GM19351 (cell line): Measurements from ENCODE around the gene VSTM2B.
"Not testable (repeated sequence)": the region's sequence is repeated elsewhere in the genome, so short reads cannot be mapped to it uniquely, and the experiment has no call there.

ENCODE experiments used
- ATAC-seq: cut with Tn5 transposase; IDR thresholded peaks from one replicate; pipeline ENCODE4 v1.9.1; 2021; ENCODE audit warnings: mild to moderate bottlenecking, moderate library complexity; ENCODE audit not compliant: unreplicated experiment

The VSTM2B gene

DNA sequence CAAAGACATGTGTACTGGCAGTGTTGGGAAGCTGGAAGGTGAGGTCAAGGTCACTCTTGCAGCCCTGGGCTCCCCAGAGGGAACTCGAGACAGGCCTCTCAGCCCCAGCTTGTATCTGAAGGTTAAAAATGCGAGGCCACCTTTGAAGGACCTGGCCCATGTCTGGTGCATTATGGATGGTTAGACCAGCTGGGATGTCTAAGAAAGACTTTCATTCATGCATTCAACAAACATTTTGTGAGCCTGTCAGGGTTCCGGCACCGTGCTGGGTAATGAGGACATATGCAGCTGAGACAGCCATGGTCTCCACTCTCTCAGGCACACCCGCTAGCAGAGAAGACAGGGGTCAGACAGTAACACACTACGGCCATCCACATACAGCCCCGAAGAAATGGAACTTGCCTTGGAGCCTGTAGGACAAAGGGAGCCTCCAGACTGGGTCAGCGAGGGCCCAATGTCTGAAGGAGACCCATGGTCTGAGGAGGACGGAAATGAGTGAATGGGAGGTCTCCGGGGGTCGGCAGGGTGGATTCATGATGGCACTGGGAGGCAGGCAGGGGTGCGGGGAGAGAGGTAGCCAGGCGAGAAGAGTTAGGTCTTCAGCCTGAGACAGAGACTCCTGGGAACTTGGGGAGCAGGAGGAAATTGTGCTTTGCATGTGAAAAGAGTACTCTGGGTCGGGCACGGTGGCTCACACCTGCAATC, 19.0 kb downstream of the VSTM2B start:
- ATAC-seq: no peak

DNA sequence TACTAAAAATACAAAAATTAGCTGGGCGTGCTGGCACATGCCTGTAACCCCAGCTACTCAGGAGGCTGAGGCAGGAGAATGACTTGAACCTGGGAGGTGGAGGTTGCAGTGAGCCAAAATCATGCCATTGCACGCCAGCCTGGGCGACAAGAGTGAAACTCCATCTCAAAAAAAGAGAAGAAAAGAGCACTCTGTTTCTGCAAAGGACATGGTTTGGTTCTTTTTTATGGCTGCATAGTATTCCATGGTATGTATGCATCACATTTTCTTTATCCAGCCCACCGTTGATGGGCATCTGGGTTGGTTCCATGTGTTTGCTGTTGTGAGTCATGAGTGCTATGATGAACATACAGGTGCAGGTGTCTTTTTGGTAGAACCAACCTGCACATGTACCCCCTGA, 19.7 kb downstream of the VSTM2B start:
- ATAC-seq: not testable (repeated sequence)

DNA sequence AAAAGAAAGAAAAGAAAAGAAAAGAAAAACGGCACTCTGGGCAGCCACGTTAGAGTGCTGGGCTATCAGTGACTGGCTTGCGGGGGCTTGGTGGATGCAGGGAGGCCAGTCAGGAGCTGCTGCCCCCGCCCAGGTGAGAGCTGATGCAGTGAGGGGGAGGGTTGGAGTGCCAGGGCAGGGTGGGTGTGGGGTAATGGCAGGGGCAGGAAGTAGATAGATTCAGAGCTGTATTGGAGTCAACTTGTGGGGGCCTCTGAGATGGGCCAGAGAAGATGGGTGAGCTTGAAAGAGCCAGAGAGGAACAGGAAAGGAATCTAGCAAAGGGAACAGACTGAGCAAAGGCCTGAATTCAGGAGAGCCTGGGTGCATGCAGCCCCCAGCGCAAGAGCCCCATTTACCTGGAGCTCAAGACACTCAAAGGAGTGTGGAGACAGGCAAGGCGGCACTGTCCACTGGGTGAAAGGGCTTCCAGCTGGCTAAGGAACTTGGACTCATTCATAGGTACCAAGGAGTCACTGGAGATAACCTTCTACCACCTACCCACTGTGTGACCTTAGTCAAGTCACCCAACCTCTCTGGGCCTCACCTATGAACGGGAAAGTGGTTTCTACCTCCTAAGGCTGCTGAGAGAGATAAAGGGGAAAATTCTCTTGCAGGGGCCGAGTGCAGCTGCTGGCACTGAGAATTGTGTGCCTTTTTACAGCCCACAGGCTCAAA, 20.2 kb downstream of the VSTM2B start:
- ATAC-seq: no peak

DNA sequence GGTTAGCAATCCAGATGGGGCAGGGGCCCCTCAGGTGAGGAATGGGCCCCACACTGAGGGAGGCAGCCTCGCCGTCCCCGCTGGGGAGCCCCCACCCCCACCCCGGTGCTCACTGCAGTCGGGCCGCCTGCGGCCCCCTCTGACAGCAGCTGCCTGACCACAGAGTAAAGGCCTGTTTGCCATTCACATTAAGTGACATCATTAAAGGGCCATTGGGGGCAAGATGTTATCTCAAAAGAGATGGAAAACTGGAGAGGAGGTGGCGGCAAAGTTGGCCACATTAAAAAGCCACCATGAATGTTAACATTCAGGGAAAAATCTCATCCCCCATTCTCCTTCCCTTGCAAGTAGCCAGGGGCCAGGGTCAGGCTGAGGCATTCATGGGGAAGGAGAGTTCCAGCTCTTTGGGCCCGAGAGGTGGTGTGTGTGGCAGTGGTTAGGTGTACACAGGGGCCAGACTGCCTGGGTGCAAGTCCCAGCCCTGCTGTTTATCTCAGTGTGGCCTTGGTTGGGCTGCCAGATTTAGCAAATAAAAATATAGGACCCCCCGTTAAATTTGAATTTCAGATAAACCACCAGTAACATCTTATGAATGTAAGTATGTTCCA, 20.9 kb downstream of the VSTM2B start:
- ATAC-seq: no peak

DNA sequence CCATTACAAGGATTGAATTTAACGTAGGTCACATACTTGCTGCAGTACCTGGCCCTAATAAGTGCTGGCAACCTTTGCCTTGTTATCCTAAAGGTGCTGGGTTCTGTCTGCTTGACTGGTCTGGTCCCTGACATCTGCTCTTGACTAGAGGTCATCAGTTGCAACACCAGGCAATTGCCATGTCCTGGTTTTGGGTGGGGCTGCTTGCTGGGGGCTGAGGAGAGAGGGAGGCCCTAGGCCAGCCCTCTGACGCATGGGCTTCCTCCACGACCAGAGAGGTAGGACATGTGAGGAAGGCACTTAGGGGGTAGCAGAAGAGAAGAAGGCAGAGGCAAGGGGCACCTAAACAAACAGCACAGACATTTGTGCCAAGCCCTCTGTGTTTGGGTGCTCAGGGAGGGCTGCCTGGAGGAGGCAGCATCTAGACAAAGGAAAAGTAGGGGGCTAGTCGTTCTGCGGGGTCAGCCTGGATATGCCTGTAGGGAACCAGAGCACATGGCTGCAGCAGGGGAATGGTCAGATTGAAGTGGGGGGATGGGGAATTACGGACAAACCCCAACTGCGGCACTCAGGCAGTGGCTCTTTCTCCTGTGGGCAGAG, 21.7 kb downstream of the VSTM2B start:
- no peak for ATAC-seq

- ATAC-seq: no peak
These were observed 22.2 kb downstream of the VSTM2B start for GRCh38 chr19:29547981-29548380.

GRCh38 chr19:29548483-29549085, 22.8 kb downstream of the VSTM2B start:
- no peak for ATAC-seq

DNA sequence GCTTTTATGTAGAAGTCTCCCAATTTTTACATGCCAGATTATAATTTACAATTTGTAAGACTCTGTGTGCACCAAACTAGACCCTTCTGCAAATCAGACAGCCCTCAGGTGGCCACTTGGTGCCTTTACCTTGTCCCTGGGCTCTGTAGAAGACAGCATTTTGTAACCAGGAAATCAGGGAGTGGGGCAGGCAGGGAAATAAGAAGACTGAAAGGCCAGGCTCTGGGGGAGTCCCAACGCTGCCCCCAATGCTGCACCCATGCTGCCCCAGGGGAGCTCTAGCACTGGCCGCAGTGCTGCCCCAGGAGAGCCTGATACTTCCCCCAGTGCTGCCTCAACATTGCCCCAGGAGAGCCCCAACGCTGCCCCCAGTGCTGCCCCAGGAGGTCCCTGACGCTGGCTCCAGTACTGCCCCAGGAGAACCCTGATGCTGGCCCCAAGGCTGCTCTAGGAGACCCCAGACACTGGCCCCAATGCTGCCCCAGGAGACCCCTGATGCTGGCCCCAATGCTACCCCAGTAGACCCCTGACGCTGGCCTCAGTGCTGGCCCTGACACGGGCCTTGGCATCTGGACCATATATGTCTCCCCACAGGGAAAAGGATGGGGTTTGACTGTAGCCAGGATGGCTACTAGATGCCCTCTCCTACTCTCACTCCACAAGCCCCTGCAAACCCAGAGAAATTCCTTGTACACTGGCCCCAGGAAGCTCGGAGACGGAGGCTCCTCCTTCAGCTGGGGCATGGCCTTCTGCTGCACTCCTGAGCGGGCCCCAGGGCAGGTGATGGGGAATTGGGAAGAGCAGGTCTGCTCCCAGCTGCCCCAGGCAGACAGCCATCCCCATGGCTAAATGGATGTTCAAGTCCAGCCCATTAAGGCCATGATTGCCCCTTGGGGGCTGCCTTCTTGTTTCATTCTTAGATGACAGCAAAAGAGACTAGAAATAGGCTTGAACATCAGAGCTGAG, 23.6 kb downstream of the VSTM2B start:
- no peak for ATAC-seq

GRCh38 chr19:29550896-29551295, 25.1 kb downstream of the VSTM2B start:
- no peak for ATAC-seq

GRCh38 chr19:29551774-29552173, 26.0 kb downstream of the VSTM2B start:
- ATAC-seq: no peak

DNA sequence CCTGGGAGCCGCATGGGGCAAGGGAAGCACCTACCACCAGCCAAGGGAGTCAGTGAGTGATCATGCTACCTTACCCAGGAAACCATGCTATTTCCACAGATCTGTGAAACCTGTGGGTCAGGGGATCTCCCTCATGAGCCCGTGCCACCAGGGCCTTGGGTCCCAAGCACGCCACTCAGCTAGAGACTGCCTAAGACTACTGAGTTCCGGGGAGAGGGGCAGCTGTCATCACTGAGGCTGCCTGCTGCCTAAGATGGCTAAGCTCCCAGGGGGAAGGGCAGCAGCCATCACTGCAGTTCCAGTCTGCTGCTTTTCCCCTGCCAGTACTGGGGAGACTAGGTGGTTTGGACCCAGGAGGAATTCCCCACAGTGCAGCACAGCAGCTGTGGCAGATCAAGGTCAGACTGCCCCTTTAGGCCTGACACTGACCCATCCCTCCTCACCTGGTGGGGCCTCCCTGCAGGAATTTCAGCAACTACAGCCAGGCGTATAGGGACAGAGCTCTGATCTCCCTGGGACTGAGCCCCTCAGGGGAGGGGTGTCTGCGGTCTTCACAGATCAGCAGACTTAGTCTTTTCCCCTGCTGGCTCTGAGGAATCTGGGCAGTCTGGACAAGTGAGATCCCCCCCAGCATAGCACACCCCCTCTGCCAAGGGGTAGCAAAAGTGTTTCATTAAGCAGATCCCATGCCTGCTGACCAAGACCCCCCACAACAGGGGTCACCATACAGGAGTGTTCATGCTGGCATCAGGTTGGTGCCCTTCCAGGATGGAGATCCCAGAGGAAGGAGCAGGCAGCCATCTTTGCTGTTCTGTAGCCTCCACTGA, 26.9 kb downstream of the VSTM2B start:
- ATAC-seq: no peak

GRCh38 chr19:29554149-29554548, 28.4 kb downstream of the VSTM2B start:
- ATAC-seq: no peak

GRCh38 chr19:29559110-29559509, 33.3 kb downstream of the VSTM2B start:
- ATAC-seq: not testable (repeated sequence)

DNA sequence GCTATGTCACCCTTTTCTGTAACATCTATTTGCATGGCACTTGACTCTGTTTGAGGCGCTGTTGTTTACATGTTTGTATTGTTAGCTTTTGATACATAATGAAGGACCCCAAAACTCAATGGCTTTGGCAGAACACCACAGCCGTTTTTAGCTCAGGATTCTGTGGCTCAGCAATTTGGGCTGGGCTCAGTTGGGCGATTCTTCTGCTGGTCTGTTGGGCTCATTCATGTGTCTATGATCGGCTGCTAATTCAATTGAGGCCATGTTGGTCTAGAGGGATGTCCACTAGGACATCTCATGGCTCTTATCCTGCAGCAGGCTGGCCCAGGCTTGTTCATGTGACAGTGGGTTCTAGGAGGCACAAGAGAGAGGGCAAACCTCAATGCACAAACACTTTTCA, 33.9 kb downstream of the VSTM2B start:
- no peak for ATAC-seq

GRCh38 chr19:29560313-29561075, 34.7 kb downstream of the VSTM2B start:
- no peak for ATAC-seq

DNA sequence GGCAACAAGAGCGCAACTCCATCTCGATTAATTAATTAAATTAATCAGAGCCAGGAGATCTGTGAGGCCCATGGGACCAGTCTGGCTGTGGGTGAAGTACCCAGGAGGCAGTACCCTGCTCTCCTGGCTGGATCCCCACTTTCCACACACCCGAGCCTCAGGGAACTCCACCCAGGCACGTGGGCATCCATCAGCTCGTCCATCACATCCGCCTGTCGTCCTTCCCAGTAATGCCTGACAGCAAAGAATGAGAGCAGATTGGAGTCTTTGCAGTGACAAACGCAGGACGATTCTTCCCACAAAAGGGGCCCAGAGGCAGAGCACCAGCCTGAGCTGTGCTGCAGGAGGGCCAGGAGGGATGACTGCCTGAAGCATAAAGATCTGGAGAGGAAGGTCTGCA, 35.8 kb downstream of the VSTM2B start:
- no peak for ATAC-seq

DNA sequence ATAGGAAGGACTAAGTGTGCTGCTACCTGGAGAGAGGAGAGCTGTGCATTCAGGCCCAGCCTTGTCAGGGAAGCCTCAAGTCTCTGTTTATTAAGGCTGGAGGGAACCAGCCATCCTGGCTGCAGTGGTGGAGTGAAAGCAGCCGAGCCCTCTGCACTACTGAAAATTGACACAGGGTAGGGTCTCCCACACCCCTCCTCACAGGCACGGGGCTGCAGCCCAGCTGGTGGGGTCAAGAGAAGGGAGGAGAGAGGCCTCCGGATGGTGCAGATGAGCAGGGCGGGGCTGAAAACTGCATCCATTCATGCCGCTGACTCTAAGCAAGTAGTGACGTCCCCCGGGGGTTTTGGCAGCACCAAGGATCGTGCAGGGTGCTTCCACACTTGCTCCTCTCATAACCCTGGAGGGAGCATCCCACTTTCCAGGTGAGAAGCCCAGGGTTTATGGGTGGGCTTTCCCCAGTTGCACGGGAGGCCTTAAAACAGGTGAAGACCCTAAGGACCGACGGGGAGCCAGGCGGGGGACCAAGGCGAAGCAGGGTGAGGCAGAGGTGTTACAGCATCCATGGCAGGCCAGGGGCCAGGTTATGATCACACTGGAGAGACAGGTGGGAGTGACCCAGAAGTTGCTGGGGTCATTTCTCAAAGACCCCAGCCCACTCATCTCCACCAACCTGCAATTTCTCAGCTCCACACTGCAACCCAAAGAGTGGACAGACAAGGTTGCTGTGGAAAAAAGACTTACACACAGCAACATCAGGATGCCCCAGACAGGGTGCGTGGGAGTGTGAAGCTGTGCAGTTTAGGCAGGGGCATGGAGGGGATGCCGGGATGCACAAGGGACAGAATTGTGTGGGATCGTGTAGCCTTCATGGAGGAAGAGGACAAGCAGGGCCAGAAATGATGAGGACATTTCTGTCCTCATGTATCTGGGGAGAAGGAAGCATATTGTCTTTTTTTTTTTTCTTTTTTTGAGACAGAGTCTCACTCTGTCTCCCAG, 36.8 kb downstream of the VSTM2B start:
- no peak for ATAC-seq
